GM12801 (cell line): ENCODE results near the gene MPHOSPH10.

ENCODE experiments used
- TF ChIP-seq, protein P1 (sequence below): IDR thresholded peaks from one replicate; pipeline ENCODE4 v1.5.1; 2011; ENCODE audit warnings: control low read depth; ENCODE audit not compliant: insufficient read length; ENCODE audit errors: extremely low read depth

Gene MPHOSPH10

DNA sequence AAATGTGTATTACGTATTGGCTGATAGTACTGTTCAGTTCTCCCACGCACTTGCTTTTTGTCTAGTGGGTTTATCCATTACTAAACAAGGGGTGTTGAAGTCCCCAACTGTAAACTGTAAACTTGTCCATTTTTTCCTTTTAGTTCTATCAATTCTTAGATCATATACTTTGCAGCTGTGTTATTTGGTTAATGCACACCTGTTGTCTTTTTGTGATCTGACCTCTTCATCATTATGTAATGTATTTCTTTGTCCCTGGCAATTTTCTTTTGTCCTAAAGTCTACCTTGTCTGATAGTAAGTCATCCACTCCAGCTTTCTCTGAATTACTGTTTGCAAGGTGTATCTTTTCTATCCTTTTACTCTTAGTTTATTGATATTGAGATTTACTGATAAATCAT is 22.3 kb upstream of the MPHOSPH10 start:
- TF ChIP-seq, protein P1, sequence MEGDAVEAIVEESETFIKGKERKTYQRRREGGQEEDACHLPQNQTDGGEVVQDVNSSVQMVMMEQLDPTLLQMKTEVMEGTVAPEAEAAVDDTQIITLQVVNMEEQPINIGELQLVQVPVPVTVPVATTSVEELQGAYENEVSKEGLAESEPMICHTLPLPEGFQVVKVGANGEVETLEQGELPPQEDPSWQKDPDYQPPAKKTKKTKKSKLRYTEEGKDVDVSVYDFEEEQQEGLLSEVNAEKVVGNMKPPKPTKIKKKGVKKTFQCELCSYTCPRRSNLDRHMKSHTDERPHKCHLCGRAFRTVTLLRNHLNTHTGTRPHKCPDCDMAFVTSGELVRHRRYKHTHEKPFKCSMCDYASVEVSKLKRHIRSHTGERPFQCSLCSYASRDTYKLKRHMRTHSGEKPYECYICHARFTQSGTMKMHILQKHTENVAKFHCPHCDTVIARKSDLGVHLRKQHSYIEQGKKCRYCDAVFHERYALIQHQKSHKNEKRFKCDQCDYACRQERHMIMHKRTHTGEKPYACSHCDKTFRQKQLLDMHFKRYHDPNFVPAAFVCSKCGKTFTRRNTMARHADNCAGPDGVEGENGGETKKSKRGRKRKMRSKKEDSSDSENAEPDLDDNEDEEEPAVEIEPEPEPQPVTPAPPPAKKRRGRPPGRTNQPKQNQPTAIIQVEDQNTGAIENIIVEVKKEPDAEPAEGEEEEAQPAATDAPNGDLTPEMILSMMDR: no peak

DNA sequence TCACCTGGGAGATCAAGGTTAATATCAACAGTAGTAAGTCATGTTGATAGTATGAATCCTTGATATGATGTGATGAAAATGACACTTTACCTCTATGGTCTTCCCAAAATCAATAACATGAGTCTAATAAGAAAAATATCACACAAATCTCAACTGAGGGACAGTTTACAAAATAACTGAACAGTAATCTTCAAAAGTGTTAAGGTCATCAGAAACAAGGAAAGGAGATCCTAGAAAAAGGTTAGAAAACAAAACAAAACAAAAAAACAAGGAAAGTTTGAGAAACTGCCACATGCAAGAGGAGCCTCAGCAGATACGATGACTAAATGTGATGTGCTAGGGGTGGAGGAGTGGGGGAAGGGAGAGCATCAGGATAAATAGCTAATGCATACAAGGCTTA is 16.6 kb upstream of the MPHOSPH10 start:
- TF ChIP-seq, protein P1: no peak

DNA sequence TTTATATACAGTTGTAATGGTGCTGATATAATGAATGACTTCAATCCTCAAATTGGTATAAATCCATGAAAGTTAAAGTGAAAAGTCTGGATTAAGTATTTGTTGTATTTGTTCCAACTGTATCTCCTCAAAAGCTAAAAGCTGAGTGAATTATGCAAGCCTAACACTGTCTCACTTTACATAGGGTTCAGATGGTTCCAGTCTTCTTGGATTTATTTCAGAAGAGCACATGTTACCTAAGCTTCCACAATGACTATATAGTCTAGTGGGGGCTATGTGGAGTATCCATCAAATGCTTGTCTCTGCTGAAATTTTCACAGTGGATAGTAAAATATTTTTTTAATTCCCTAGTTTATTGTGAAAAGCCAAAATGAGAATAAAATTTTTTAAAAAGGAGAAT is 13.4 kb upstream of the MPHOSPH10 start:
- TF ChIP-seq, protein P1: no peak

DNA sequence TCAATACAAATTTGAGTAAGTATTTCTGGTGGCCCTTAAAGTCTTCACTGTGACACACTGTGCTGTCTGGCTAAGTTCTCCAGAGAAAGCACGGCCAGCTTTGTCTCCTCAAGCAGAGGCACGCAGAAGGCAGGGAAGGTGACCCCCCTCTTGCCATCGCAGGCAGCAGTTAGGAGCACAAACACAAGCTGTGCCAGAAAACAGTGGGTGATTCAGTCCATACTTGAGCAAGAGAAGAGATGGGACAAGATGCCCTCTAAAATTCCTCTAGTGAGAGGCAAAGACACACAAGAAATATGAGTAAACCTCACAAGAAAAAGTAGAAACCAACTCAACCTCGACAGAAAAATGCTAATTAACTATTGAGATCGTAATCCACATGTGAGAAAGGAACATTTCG is 10.2 kb upstream of the MPHOSPH10 start:
- TF ChIP-seq, protein P1: no peak

DNA sequence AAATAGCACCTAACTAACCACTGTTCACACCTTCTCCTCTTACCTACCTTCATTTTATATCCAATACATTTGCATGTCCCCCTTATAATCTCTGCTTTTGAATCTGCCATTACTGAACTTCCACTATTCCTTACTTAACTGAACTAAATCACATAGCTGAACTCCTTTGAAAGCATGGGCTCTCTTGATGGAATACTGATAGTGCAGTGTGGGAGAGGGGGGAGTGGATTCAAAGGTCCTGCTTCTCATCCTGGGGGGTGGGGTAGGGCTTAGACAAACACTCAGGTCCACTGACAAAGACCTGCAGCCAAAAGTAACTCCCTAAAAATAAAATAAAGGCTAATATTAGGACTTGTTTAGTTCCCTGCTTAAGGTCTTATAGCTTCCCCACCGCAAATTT is 9.0 kb upstream of the MPHOSPH10 start:
- TF ChIP-seq, protein P1: no peak

DNA sequence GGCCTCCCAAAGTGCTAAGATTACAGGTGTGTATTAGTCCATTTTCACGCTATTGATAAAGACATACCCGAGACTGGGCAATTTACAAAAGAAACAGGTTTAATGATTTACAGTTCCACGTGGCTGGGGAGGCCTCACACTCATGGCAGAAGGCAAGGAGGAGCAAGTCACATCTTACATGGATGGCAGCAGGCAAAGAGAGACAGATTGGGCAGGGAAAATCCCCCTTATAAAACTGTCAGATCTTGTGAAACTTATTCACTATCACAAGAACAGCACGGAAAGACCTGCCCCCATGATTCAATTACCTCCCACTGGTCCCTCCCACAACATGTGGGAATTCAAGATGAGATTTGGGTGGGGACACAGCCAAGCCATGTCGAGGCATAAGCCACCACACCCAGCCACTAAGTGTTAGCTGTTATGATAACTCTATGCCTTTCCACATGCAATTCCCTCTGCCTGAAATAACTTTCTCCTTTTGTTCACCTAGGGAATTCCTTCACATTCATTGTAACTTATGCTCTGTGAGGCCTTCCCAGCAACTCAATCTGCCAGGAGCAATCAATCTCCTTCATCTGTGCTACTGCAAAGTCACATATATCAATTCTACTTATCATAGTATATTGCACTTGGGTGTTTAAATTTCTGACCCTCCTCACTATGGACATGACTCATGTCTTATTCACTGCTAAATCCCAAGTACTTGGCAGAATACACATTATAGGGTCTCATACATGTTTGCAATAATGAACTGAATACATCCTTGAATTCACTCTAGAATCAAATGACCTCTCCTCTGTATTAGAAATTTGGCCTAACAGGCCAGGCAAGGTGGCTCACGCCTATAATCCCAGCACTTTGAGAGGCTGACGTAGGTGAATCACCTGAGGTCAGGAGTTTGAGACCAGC is 7.8 kb upstream of the MPHOSPH10 start:
- TF ChIP-seq, protein P1: no peak

DNA sequence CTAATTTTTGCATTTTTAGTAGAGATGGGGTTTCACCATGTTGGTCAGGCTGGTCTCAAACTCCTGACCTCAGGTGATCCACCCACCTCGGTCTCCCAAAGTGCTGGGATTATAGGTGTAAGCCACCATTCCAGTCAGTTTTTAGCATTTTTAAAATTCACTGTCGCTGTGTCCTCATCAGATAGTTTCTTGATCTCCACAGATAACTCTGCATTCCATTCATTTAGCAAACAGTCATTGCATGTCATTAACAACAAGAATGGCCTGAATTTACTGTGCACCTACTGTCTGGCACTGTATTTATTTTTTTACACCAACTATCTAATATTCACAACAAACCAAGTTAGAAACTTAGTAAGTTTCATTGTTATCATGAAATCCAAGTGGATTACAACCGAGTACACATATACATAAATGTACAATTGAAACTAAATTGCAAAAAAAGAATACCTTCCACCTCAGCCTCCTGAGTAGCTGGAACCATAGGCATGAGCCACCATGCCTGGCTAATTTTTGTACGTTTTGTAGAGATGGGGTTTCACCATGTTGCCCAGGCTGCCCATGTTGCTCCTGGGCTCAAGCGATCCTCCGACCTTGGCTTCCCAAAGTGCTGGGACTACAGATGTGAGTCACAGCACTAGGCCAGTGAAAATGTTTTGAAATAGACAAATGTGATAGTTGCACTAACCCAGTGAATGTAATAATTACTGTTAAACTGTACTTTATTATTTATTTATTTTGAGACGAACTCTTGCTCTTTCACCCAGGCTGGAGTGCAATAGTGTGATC is 4.7 kb upstream of the MPHOSPH10 start:
- TF ChIP-seq, protein P1: no peak
